Fibroblast of villous mesenchyme (primary cell): Measurements from ENCODE around the gene IRF1. TPM values are rescaled to one million over a fixed set of nuclear protein-coding genes. Genes with fewer than 3 reads are reported as not detected.

ENCODE experiments used
- DNase-seq: peaks from one replicate; pipeline ENCODE4 v3.0.0-alpha.2; 2010; ENCODE audit warnings: low read depth
- H3K4me3 ChIP-seq: 2 replicates; pipeline ENCODE4 v1.5.1; 2011; ENCODE audit warnings: low read depth, mild to moderate bottlenecking, low read length
- CTCF ChIP-seq: IDR thresholded peaks from 2 replicates; pipeline ENCODE4 v1.5.1; 2012; ENCODE audit warnings: low read depth, mild to moderate bottlenecking, low read length; ENCODE audit not compliant: insufficient read depth
- total RNA-seq: library from RNA; depleted of rRNA; stranded (reverse); fragments of >200 nt; gene quantifications from 2 replicates; pipeline ENCODE4 v1.2.3, GENCODE V29; 2012

IRF1 gene
- total RNA-seq, result 27.1 and 56.6 TPM in 2 replicates

GRCh38 chr5:132490484-132491367 lies at the start of gene IRF1:
Gene IRF1 (minus strand): TSS chr5:132490773. CDS start chr5:132489478, 1,295 bp downstream.
- peak within 1 kb of the TSS; percentile 98 for H3K4me3 ChIP-seq
- DNase-seq, result peak; percentile 97
- no peak for TF ChIP-seq CTCF

DNA sequence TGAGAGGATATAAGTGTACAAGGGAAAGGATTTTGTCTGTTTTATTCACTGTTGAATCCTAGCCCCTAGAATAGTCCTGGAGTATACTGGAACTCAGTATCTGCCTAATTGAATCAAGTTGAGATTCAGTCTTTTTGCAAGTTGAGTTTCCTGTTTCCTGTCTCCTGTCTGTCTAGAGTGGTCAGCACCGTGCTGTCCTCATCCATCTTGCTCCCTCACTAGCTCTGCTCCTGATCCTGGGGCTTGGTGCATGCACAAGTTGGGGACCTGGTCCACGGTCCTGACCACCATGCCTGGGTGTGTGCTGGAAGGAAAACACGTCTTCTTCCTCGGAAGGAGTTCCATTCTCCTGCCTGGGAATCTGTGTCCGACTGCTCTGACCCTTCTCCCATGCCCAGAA lies 49.6 kb upstream of the IRF1 start:
- TF ChIP-seq CTCF, result no peak
- no peak overlapping the region for H3K4me3 ChIP-seq
- no peak for DNase-seq

DNA sequence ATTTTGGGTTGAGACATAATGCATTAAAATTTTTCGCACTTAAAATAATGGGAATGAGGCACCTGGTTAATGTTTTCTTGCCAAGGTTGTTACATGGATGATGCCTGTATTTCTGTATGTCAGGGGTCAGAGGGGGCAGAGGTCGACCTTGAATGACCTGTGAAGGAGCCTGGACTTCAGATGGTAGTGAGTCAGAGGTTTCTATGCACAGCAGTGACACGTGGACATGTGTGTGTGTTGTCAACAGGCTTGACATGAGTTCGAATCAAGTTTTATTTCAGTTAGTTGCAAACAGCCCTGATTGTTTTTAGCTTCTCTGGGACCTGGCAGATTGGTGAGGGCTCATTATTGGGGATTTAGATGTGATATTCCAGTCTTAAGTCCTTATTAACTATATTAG lies 49.1 kb upstream of the IRF1 start:
- no peak for DNase-seq
- H3K4me3 ChIP-seq, result no peak overlapping the region
- no peak for TF ChIP-seq CTCF

- DNase-seq, result no peak
- no peak overlapping the region for H3K4me3 ChIP-seq
- no peak for TF ChIP-seq CTCF
Observed at GRCh38 chr5:132530946-132531345, 40.4 kb upstream of the IRF1 start.

- DNase-seq, result no peak
- H3K4me3 ChIP-seq, result no peak overlapping the region
- TF ChIP-seq CTCF, result no peak
Observed at GRCh38 chr5:132528866-132529634, 38.5 kb upstream of the IRF1 start.

DNA sequence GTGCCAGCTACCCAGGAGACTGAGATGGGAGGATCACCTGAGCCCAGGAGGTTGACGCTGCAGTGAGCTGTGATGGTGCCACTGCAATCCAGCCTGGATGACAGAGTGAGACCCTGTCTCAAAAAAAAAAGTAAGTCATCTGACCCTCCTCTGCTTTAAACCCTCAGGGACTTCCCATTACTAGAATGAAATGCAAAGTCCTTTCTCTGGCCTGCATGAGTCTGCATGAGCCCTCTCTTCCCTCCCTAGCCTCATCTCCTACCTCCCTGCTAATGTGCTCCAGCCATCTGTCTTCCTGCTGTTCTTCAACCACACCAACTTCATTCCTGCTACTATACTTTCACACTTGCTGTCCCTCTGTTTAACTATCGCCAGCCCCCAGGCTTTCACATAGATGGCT lies 37.4 kb upstream of the IRF1 start:
- DNase-seq, result no peak
- TF ChIP-seq CTCF, result no peak
- H3K4me3 ChIP-seq, result no peak overlapping the region
